Measurements from ENCODE around the gene CYP2F1.
"Not testable (repeated sequence)": the region's sequence is repeated elsewhere in the genome, so short reads cannot be mapped to it uniquely, and the experiment has no call there.

Gene CYP2F1

GRCh38 chr19:41127362-41127761, 13.1 kb downstream of the CYP2F1 start:
- not testable (repeated sequence) for DNase-seq

- peak; percentile 79 for DNase-seq
Measured at GRCh38 chr19:41127801-41128300, 13.6 kb downstream of the CYP2F1 start.

DNA sequence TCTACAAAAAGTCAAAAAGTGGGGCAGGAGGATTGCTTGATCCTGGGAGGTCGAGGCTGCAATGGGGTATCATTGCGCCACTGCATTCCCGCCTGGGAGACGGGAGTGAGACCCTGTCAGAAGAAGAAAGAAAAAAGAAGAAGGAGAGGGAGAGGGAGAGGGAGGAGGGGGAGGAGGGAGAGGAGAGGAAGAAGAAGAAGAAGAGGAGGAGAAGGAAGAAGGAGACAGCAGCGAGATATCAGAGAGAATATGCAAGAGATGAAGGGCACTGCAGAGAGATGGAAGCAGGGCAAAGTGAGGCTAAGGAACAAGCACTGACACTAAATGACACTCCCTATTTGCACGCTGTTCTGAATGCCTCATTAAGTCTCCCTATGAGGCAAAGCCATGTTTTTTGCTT, 14.5 kb downstream of the CYP2F1 start:
- DNase-seq = no peak

DNA sequence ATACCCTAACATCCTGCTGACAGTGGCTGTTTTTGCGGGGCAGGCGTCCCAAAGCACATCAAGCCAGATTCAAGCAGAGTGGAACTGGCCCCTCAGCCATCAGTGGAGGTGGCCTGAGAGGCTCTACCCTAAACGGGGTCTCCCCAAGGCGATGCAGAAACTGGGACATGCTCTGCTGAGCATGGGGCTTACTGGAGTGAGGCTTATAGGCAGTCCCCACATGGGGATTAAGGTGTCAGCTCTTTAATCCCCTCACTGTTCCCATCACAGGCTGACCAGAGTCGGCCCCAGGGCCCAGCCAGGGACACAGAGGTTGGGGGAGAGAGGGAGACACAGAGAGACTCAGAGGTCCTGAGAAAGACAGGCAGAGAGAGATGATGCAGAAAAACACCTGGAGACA, 17.0 kb downstream of the CYP2F1 start:
- no peak for DNase-seq

DNA sequence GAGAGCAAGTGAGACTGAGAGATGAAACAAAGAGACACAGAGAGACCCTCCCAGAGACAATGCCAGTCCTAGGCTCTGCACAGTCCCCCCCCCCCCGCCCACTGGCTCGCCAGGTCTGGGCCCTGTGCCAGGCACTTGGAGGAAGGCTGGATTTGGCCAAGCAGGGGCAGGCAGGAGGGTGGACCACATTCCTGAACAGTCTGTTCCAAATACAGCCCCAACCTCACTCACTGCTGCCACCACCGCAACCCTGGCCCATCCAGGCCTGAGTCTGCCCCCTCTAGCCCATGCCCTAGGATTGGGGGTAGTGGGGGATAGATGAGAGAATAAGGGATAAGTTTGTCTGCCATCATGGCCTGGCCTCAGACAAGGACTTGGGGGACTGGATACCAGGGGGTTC, 19.0 kb downstream of the CYP2F1 start:
- DNase-seq = no peak

DNA sequence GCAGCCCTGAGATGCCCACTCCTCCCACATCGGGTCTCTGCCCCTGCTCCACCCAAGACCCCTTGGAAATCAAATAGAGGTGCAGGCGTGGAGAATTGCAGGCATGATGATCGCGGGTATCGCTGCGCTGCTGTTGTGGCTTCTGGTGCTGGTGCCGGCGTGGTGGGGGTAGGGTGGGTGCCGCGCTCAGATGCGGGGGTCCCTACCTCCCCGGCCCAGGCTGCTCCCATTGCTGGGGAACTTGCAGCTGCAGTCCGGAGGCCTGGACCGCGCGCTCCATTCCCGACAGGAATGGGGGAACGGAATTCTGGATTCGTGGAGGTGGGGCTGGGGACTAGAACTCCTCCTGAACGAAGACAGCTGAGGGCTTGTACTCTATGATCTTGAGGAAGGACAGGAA, 20.4 kb downstream of the CYP2F1 start:
- DNase-seq = no peak

- peak; percentile 81 for DNase-seq
Measured at GRCh38 chr19:41135390-41136384, 21.5 kb downstream of the CYP2F1 start.

- DNase-seq = no peak
Measured at GRCh38 chr19:41136636-41137455, 22.6 kb downstream of the CYP2F1 start.

DNA sequence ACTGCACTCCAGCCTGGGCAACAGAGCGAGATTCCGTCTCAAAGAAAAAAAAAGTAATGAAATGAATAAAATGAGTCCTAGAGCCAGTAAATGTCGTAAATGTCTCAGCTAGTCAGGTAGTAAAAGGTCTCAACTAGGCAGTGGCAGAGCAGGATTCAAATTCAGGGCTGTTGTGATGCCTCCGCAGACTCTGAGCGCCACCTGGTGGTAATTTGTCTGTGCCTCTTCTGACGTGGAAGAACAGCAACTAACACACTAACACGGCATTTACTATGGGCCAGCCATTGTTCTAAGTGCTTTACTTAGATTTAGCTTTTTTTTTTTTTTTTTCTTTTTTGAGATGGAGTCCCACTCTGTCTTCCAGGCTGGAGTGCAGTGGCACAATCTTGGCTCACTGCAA, 30.2 kb downstream of the CYP2F1 start:
- peak; percentile 47 for DNase-seq

- no peak for DNase-seq
Measured at GRCh38 chr19:41149831-41150230, 35.6 kb downstream of the CYP2F1 start.

DNA sequence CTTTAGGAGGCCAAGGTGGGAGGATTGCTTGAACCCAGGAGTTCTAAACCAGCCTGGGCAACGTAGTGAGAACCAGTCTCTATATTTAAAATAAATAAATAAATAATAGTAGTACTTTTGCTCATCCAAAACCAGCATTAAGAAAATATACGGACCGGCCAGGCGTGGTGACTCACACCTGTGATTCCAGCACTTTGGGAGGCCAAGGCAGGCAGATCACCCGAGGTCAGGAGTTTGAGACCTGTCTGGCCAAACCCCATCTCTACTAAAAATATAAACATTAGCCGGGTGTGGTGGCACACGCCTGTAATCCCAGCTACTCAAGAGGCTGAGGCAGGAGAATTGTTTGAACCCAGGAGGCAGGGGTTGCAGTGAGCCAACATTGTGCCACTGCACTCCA, 36.8 kb downstream of the CYP2F1 start:
- not testable (repeated sequence) for DNase-seq

- DNase-seq = no peak
Measured at GRCh38 chr19:41154060-41154459, 39.8 kb downstream of the CYP2F1 start.

DNA sequence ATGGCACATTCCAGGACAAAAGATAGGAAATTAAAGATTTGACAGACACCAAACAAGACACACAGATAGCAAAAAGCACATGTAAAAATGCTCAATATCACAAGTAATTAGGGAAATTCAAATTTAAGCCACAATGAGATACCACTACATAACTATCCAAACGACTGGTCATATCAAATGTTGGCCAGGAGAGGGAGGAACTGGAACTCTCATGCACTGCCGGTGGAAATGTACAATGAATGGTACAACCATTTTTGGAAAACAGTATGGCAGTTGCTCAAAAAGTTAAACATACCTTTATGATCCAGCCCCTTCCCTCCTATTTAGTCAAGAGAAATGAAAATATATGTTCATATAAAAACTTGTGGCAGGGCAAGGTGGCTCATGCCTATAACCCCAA, 42.0 kb downstream of the CYP2F1 start:
- no peak for DNase-seq

DNA sequence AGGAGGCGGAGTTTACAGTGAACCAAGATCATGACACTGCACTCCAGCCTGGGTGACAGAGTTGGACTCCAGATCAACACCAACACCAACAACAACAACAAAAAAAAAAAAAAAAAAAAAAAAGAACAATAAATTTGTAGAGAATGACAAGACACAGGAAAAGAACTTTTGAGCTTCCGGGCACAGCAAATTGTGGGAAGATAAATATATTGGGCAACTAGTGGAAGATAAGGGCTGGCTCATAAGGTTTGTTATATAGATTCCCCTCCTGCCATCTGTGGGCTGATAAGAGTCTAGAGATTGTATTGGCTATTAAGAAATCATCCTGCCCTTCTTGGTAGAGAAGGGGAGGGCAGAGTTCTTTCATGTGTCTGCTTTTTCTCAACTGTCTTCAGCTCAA, 45.6 kb downstream of the CYP2F1 start:
- DNase-seq = no peak

- no peak for DNase-seq
Measured at GRCh38 chr19:41161903-41162302, 47.7 kb downstream of the CYP2F1 start.

- no peak for DNase-seq
Measured at GRCh38 chr19:41166944-41167804, 52.9 kb downstream of the CYP2F1 start.

DNA sequence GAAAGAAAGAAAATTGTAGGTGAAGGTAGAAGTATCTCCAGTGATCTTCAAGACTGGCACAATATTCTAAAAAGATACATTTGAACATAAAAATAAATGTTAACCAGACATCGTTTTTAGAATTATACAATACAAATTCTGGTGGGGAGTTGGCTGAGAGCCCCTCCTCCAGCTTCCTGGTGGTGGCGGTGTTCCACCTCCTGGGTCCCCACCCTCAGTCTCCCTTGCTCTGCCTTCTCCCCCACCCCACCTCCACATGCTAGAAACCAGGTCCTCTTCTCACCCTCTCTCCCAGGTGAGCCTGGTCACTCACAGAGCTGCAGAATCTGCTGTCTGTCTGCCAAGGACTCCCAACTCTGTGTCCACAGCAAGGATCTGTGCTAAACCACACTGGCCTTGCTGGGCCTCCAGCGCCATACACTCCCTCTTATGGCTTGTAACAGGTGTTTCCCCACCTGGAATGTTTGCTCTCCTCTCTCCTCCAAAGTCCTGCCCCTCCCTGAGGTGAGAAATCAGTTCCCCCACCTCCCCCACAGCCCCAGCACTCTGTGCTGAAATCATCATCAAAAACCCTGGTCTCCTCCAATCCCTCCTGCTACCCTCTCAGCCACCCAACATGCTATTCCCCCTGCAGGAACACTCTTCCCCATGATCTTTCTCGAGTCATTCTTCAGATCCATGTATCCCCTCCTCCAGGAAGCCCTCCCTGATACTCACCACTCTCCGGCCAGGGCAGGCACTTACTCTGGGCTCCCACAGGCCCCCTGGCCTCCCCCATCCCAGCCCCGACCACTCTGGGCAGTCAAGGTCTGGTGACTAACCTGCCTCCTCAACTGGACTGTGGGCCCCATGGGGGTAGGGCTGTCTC, 58.3 kb downstream of the CYP2F1 start:
- DNase-seq = no peak

DNA sequence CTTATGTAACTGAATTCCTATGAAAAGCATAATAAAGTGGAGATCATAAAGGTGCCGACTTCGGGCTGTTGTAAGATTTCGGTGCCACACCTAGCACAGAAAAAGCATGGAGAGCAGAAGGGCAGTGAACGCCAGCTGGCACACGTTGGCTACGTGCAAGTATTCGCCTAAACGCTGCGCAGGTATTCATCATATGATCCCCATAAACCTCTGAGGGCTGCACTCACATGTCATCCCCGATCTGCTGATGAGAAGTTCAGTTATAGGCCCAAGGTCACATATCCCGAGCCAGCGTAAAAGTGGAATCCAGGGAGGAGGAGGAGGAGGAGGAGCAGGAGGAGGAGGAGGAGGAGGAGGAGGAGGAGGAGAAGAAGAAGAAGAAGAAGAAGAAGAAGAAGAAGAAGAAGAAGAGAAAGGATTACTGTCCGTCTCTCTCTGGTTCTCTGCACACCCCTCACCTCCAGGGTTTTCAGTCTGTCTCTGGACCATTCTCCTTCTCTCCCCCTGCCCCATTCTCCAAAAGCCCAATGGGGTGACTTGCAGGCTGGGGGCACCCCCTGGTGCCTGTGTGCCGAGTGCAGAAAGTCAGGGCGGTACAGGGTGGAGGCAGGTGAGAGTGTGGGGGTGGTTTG, 60.2 kb downstream of the CYP2F1 start:
- DNase-seq = no peak

GRCh38 chr19:41175801-41176777, 61.9 kb downstream of the CYP2F1 start:
- DNase-seq = no peak

Data from right hindlimb (tissue), 1 donor.